ENCODE results near the gene ZNF761.
"Not testable (repeated sequence)": the region's sequence is repeated elsewhere in the genome, so short reads cannot be mapped to it uniquely, and the experiment has no call there.

GRCh38 chr19:53460131-53460721 lies 28.4 kb downstream of the ZNF761 start:
- TF ChIP-seq CTCF (IDR thresholded peaks at IDR 0.05; ENCODE audit: low read length); EZH2 (optimal IDR thresholded peaks at IDR 0.05; ENCODE audit: low read depth, low read length); EZH2phosphoT487 (IDR thresholded peaks at IDR 0.05; ENCODE audit: low read length): not testable (repeated sequence)
